ENCODE measurements around the gene COPZ1.
A peak's percentile ranks its signal among the peaks of the same experiment; 100 is the strongest.
"Not testable (repeated sequence)": the region's sequence is repeated elsewhere in the genome, so short reads cannot be mapped to it uniquely, and the experiment has no call there.

COPZ1 gene

GRCh38 chr12:54294152-54294952 is 30.6 kb upstream of the COPZ1 start:
- no peak for DNase-seq (ENCODE audit: low read depth, low spot score)

- DNase-seq (ENCODE audit: low read depth, low spot score) = no peak
Observed at GRCh38 chr12:54294953-54295566, 29.9 kb upstream of the COPZ1 start.

- no peak for DNase-seq (ENCODE audit: low read depth, low spot score)
Observed at GRCh38 chr12:54296393-54297099, 28.4 kb upstream of the COPZ1 start.

- DNase-seq (ENCODE audit: low read depth, low spot score) = no peak
Observed at GRCh38 chr12:54298904-54299303, 26.0 kb upstream of the COPZ1 start.

GRCh38 chr12:54299515-54300224 is 25.3 kb upstream of the COPZ1 start:
- DNase-seq (ENCODE audit: low read depth, low spot score) = no peak

- DNase-seq (ENCODE audit: low read depth, low spot score) = no peak
Observed at GRCh38 chr12:54300225-54300731, 24.7 kb upstream of the COPZ1 start.

- peak; percentile 75 for DNase-seq (ENCODE audit: low read depth, low spot score)
Observed at GRCh38 chr12:54300732-54301427, 24.1 kb upstream of the COPZ1 start, which contains the start of gene NFE2. NFE2 (minus strand) TSS chr12:54301015; CDS start chr12:54295248, 5,767 bp downstream.

- DNase-seq (ENCODE audit: low read depth, low spot score) = no peak
Observed at GRCh38 chr12:54301428-54302048, 23.4 kb upstream of the COPZ1 start.

- DNase-seq (ENCODE audit: low read depth, low spot score) = no peak
Observed at GRCh38 chr12:54303640-54304039, 21.3 kb upstream of the COPZ1 start.

GRCh38 chr12:54304187-54304810 is 20.6 kb upstream of the COPZ1 start:
- no peak for DNase-seq (ENCODE audit: low read depth, low spot score)

- DNase-seq (ENCODE audit: low read depth, low spot score) = no peak
Observed at GRCh38 chr12:54306925-54307741, 17.8 kb upstream of the COPZ1 start.

- DNase-seq (ENCODE audit: low read depth, low spot score) = no peak
Observed at GRCh38 chr12:54311051-54311450, 13.9 kb upstream of the COPZ1 start.

- DNase-seq (ENCODE audit: low read depth, low spot score) = not testable (repeated sequence)
Observed at GRCh38 chr12:54312309-54312708, 12.6 kb upstream of the COPZ1 start.

GRCh38 chr12:54321363-54321762 is 3.6 kb upstream of the COPZ1 start:
- DNase-seq (ENCODE audit: low read depth, low spot score) = no peak

GRCh38 chr12:54325442-54326109 is 645 bp downstream of the COPZ1 start:
- not testable (repeated sequence) for DNase-seq (ENCODE audit: low read depth, low spot score)

- no peak for DNase-seq (ENCODE audit: low read depth, low spot score)
Observed at GRCh38 chr12:54328595-54329337, 3.8 kb downstream of the COPZ1 start.

- DNase-seq (ENCODE audit: low read depth, low spot score) = no peak
Observed at GRCh38 chr12:54329759-54330158, 4.8 kb downstream of the COPZ1 start.

- no peak for DNase-seq (ENCODE audit: low read depth, low spot score)
Observed at GRCh38 chr12:54330442-54330841, 5.5 kb downstream of the COPZ1 start.
